NOMO-1 treated with dmso at 0.1 percent for 144 hours (cell line): Measurements from ENCODE around the gene NT5C3A.

Source experiments
- DNase-seq: peaks from one replicate; lab custom pipeline; 2025; ENCODE audit not compliant: unreplicated experiment; lab: John Stamatoyannopoulos, UW

NT5C3A gene

GRCh38 chr7:33076737-33077136, 14.2 kb upstream of the NT5C3A start:
- DNase-seq: no peak

GRCh38 chr7:33075818-33076518, 13.4 kb upstream of the NT5C3A start:
- DNase-seq: no peak

GRCh38 chr7:33073243-33073642, 10.7 kb upstream of the NT5C3A start:
- no peak for DNase-seq

- DNase-seq: no peak
Measured at GRCh38 chr7:33072471-33072870, 9.9 kb upstream of the NT5C3A start.

GRCh38 chr7:33070831-33071230, 8.3 kb upstream of the NT5C3A start:
- no peak for DNase-seq

- no peak for DNase-seq
Measured at GRCh38 chr7:33070277-33070676, 7.7 kb upstream of the NT5C3A start.

DNA sequence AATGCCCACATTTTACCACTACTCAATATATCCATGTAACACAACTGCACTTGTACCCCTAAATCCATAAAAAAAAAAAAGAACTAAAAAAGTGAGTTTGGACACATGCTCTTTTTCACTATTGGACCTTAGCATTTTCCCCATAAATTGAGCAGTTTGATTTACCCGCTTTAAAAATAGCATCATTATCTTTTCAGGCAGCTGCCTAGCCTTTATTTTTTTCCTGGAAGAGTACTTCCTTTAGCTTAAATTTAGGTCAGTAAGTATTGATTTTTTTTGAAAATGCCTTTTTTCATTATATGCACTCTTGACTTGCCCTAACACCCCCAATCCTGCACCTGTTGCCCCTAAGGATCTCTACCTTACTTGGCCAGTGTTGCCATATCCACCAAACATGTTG, 5.3 kb upstream of the NT5C3A start:
- DNase-seq: no peak

DNA sequence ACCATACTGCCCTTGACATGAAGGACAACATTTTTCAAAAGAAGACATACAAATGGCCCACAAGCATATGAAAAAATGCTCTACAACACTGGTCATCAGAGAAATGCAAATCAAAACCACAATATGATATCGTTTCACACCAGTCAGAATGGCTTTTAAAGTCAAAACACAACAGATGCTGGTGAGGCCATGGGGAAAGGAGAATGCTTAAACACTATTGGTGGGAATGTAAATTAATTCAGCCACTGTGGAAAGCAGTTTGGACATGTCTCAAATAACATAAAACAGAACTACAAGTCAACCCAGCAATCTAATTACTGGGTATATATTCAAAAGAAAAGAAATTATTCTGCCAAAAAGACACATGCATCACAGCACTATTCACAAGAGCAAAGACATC, 4.2 kb upstream of the NT5C3A start:
- no peak for DNase-seq

DNA sequence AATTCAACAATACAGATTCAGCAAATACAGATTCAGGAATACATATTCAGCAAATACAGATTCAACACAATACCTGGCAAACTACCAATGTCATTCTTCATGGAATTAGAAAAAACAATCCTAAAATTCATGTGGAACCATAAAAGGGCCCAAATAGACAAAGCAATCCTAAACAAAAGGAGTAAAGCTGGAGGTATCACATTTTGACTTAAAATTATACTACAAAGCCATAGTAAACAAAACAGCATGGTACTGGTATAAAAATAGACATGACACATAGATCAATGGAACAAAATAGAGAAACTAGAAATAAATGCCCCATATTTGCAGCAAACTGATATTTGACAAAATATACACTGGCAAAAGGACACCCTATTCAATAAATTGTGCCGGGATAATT, 3.4 kb upstream of the NT5C3A start:
- DNase-seq: no peak

GRCh38 chr7:33062782-33063443, 337 bp upstream of the NT5C3A start:
- peak; percentile 95 for DNase-seq

GRCh38 chr7:33061282-33061937, 1.2 kb downstream of the NT5C3A start:
- DNase-seq: no peak

DNA sequence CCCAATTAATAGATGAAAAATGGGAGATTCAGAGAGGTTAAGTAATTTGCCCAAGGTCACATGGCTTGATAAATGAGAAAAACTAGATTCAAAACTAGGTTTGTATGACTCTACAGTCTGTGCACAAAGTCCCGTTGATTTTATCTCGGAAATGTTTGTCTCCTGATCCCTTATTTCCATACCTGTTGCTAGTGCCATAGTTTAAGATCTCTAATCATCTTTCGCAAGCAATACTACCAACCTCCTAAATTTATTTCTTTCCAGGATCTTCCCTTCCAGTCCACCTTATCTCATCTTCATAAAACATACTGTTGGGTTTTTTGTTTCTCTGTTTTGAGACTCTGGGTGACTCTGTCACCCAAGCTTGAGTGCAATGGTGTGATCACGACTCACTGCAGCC, 2.9 kb downstream of the NT5C3A start:
- no peak for DNase-seq

DNA sequence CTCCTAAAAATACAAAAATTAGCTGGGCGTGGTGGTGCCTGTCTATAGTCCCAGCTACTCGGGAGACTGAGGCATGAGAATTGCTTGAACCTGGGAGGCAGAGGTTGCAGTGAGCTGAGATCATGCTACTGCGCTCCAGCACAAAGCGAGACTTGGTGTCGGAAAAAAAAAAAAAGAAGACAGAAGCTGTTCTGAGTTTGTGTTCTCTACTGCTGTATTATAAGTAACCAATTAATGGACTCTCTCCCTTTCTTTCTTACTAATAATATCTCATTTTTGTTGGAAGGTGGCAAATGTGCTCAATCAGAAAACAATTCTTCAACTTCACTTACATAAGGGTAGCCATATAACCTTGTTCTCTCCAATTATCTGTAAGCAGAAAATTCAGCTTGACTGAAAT, 7.4 kb downstream of the NT5C3A start:
- no peak for DNase-seq

GRCh38 chr7:33054261-33054964, 8.2 kb downstream of the NT5C3A start:
- no peak for DNase-seq

GRCh38 chr7:33053721-33054120, 8.9 kb downstream of the NT5C3A start:
- no peak for DNase-seq

DNA sequence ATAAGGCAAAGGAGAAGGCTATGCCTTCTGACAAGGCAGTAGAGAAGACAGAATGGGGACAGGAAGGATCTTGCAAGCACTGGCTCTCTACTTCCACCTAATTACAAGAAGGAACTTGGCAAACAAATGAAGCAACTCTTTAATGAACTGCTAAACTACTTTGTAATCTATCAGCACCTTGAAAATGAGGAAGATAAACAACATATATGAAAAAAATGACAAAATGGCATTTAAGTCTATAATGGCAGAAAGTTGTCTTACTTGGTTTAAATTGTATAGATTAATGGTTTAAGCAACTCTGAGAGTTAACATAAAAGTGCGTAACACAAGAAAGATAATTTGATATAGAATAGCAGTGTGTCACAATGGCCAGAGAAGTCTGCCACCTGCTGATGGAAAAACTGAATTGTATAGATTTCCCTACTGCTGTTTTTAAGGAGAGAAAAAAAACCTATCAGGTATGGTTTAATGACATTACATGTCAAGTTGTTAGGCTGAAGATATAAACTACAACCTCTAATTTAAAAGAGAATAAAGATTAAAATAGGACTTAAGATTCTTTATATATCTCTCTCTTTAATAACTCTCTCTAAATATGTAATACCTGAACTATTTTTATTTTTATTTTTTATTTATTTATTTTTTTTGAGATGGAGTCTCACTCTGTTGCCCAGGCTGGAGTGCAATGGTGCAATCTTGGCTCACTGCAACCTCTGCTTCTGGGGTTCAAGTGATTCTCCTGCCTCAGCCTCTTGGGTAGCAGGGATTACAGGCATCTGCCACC, 11.8 kb downstream of the NT5C3A start:
- peak; percentile 71 for DNase-seq

- DNase-seq: no peak
Measured at GRCh38 chr7:33048704-33049103, 13.9 kb downstream of the NT5C3A start.

DNA sequence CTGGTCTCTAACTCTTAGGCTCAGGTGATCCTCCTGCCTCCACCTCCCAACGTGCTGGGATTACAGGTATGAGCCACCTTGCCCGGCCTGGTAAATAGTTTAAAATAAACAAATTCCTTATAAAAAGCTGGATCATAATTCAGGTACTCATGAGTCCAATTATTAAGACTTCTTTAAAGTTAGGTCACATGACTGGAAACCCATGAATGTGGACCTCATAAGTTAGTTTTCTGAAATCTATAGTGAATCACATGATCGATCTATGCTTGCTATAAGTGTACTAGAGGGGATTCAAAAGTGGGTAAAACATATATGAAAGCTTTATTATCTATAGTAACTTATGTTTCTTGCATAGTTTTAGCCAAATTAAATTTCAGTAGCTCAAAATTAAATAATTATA, 14.3 kb downstream of the NT5C3A start:
- no peak for DNase-seq

DNA sequence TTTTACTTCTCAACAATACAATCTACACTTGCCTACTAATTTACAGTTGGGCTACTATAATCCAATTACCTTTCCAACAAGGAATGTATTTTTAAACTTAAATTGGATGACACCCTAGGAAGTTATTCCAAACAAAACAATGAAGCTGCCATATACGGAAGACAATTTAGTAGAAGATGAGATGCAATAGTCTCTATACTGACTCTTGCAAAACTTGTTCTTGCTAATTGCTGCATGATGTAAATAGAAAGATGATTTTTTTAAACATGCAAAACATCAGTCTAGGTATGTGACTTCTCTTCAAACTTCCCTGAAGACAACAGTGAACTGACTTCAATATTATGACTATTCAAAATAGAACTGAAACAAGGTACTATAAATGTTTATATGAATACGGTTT, 17.6 kb downstream of the NT5C3A start:
- DNase-seq: no peak

- DNase-seq: no peak
Measured at GRCh38 chr7:33044401-33044718, 18.2 kb downstream of the NT5C3A start.
